ENCODE data around the gene MESP1. TPM values are rescaled to one million over a fixed set of nuclear protein-coding genes. Genes with fewer than 3 reads are reported as not detected.

MESP1 gene
- polyA plus RNA-seq, 3 donors, result 0.04 to 1.2 (median 0.06) TPM

GRCh38 chr15:89770041-89770440 lies 19.0 kb upstream of the MESP1 start:
- Histone ChIP-seq H3K79me2 (ENCODE audit: insufficient read depth, low read length) (no peaks in the 10 kb centered on the region), H3K4me1 (ENCODE audit: control insufficient read depth in 1 of 2, insufficient read depth in 2 of 2, low read length in 2 of 2) (peaks cover 3 to 8% of the 10 kb centered on the region in 2 donors), H3K9me3 (replicated peaks in 1 of 2; ENCODE audit: control insufficient read depth in 1 of 2, insufficient read depth in 1 of 2, low read length in 2 of 2) (no peaks in the 10 kb centered on the region), H3K4me2 (replicated peaks; ENCODE audit: extremely low read depth, low read length, poor library complexity, severe bottlenecking) (no peak overlapping the region), H3K9ac (ENCODE audit: insufficient read depth, low read length, poor library complexity, severe bottlenecking) (no peak overlapping the region), H4K20me1 (ENCODE audit: insufficient read depth, low read length) (no peaks in the 10 kb centered on the region), H2AFZ (ENCODE audit: insufficient read depth, low read depth, low read length, poor library complexity, severe bottlenecking) (no peak overlapping the region), H3K27ac (ENCODE audit: low read depth in 1 of 2, low read length in 2 of 2) (no peak overlapping the region), H3K4me3 (replicated peaks in 1 of 3; ENCODE audit: low read depth in 2 of 3, low read length in 3 of 3) (no peak overlapping the region), H3K27me3 (ENCODE audit: control insufficient read depth in 2 of 2, insufficient read depth in 2 of 2, low read length in 2 of 2) (no peaks in the 10 kb centered on the region), H3K36me3 (replicated peaks in 1 of 2; ENCODE audit: control insufficient read depth in 1 of 2, insufficient read depth in 2 of 2, low read length in 2 of 2) (no peaks in the 10 kb centered on the region)
- intact Hi-C loops (cut with micrococcal nuclease), result no loop called here
- no peak for DNase-seq
- H3K9me3 Mint-ChIP-seq, result no peaks in the 10 kb centered on the region
- no peak for TF ChIP-seq CTCF (IDR thresholded peaks at IDR 0.05)
- H3K27me3 Mint-ChIP-seq (ENCODE audit: low read depth in 3 of 3), result peaks cover 0 to 4% (median 2%) of the 10 kb centered on the region in 3 donors
- no peak overlapping the region for H3K27ac Mint-ChIP-seq
- peaks cover 13% of the 10 kb centered on the region for H3K4me1 Mint-ChIP-seq
- peaks cover 0 to 3% of the 10 kb centered on the region in 2 donors for H3K36me3 Mint-ChIP-seq
- H3K4me3 Mint-ChIP-seq, result no peak overlapping the region
- WGBS (ENCODE audit: insufficient coverage), result 80% methylated on average over 2 of the region's 3 CpGs

GRCh38 chr15:89769366-89769765 lies 18.3 kb upstream of the MESP1 start:
- TF ChIP-seq CTCF (IDR thresholded peaks at IDR 0.05), result no peak
- H3K4me1 ChIP-seq (ENCODE audit: control insufficient read depth in 1 of 2, insufficient read depth in 2 of 2, low read length in 2 of 2), result peaks cover 7 to 14% of the 10 kb centered on the region in 2 donors
- H3K9ac ChIP-seq (ENCODE audit: insufficient read depth, low read length, poor library complexity, severe bottlenecking), result no peak overlapping the region
- no peak overlapping the region for H3K27ac ChIP-seq (ENCODE audit: low read depth in 1 of 2, low read length in 2 of 2)
- H3K9me3 Mint-ChIP-seq, result no peaks in the 10 kb centered on the region
- no peaks in the 10 kb centered on the region for H3K36me3 ChIP-seq (replicated peaks in 1 of 2; ENCODE audit: control insufficient read depth in 1 of 2, insufficient read depth in 2 of 2, low read length in 2 of 2)
- no peak overlapping the region for H3K4me2 ChIP-seq (replicated peaks; ENCODE audit: extremely low read depth, low read length, poor library complexity, severe bottlenecking)
- H3K27me3 Mint-ChIP-seq (ENCODE audit: low read depth in 3 of 3), result peaks cover 0 to 4% (median 2%) of the 10 kb centered on the region in 3 donors
- H2AFZ ChIP-seq (ENCODE audit: insufficient read depth, low read depth, low read length, poor library complexity, severe bottlenecking), result no peak overlapping the region
- no peak overlapping the region for H3K27ac Mint-ChIP-seq
- no peak overlapping the region for H3K4me3 Mint-ChIP-seq
- H3K79me2 ChIP-seq (ENCODE audit: insufficient read depth, low read length), result no peaks in the 10 kb centered on the region
- intact Hi-C loops (cut with micrococcal nuclease), result no loop called here
- DNase-seq, result peak in 2 of 3 donors; percentile 25 to 64
- no peaks in the 10 kb centered on the region for H3K9me3 ChIP-seq (replicated peaks in 1 of 2; ENCODE audit: control insufficient read depth in 1 of 2, insufficient read depth in 1 of 2, low read length in 2 of 2)
- peaks cover 13% of the 10 kb centered on the region for H3K4me1 Mint-ChIP-seq
- no peaks in the 10 kb centered on the region for H4K20me1 ChIP-seq (ENCODE audit: insufficient read depth, low read length)
- no peaks in the 10 kb centered on the region for H3K27me3 ChIP-seq (ENCODE audit: control insufficient read depth in 2 of 2, insufficient read depth in 2 of 2, low read length in 2 of 2)
- no peak overlapping the region for H3K4me3 ChIP-seq (replicated peaks in 1 of 3; ENCODE audit: low read depth in 2 of 3, low read length in 3 of 3)
- WGBS (ENCODE audit: insufficient coverage), result no CpG with 5 or more reads among the region's 3 CpGs
- H3K36me3 Mint-ChIP-seq, result peaks cover 0 to 3% of the 10 kb centered on the region in 2 donors

Data from CD14-positive monocyte (primary cell).